GM23338 (cell line): ENCODE results near the gene WBP1. TPM values are rescaled to one million over a fixed set of nuclear protein-coding genes. Genes with fewer than 3 reads are reported as not detected.

Experiments
- ATAC-seq: fragments of 200-7000 bp; cut with Tn5 transposase; 3 replicates; pipeline ENCODE4 v1.9.1; 2020
- DNase-seq: peaks from one replicate; pipeline ENCODE4 v3.0.0-alpha.2; 2015; ENCODE audit warnings: low spot score
- H2AFZ ChIP-seq: fragments of 200-600 bp; sonication (generic); 2 replicates; pipeline ENCODE4 v1.8.0; 2016; ENCODE audit warnings: antibody characterized with exemption, mild to moderate bottlenecking, moderate library complexity
- H3F3A ChIP-seq: fragments of 200-600 bp; sonication (generic); replicated peaks from 2 replicates; pipeline ENCODE4 v1.8.0; 2017; ENCODE audit warnings: antibody characterized with exemption, mixed run types, low read depth
- H3K27ac ChIP-seq: fragments of 200-600 bp; sonication (generic); 2 replicates; pipeline ENCODE4 v1.6.1; 2016; ENCODE audit warnings: low read depth
- H3K27me3 ChIP-seq: fragments of 200-600 bp; sonication (generic); 2 replicates; pipeline ENCODE4 v1.8.0; 2016; ENCODE audit warnings: mild to moderate bottlenecking, mixed run types, moderate library complexity; ENCODE audit not compliant: insufficient read depth
- H3K36me3 ChIP-seq: fragments of 200-600 bp; sonication (generic); 2 replicates; pipeline ENCODE4 v1.8.0; 2016; ENCODE audit warnings: mild to moderate bottlenecking; ENCODE audit not compliant: insufficient read depth
- H3K4me1 ChIP-seq: fragments of 200-600 bp; sonication (generic); 2 replicates; pipeline ENCODE4 v1.8.0; 2016; ENCODE audit warnings: mild to moderate bottlenecking, moderate library complexity; ENCODE audit not compliant: insufficient read depth
- H3K4me2 ChIP-seq: fragments of 200-600 bp; sonication (generic); 2 replicates; pipeline ENCODE4 v1.7.1; 2017; ENCODE audit warnings: mixed run types
- H3K4me3 ChIP-seq: fragments of 200-600 bp; sonication (generic); 2 replicates; pipeline ENCODE4 v1.6.1; 2016; ENCODE audit warnings: mixed run types
- H3K79me2 ChIP-seq: fragments of 200-600 bp; sonication (generic); replicated peaks from 2 replicates; pipeline ENCODE4 v1.8.0; 2017; ENCODE audit warnings: mild to moderate bottlenecking; ENCODE audit not compliant: insufficient read depth
- H3K9me2 ChIP-seq: fragments of 200-600 bp; sonication (generic); 2 replicates; pipeline ENCODE4 v1.8.0; 2017; ENCODE audit not compliant: insufficient read depth
- H4K20me1 ChIP-seq: fragments of 200-600 bp; sonication (generic); replicated peaks from 2 replicates; pipeline ENCODE4 v1.8.0; 2017; ENCODE audit warnings: mild to moderate bottlenecking; ENCODE audit not compliant: insufficient read depth
- H3K27ac Mint-ChIP-seq: 2 replicates; pipeline ENCODE4 v1.8.0; 2020; ENCODE audit warnings: inconsistent platforms, mild to moderate bottlenecking, moderate library complexity, mixed read lengths
- H3K27me3 Mint-ChIP-seq: 3 replicates; pipeline ENCODE4 v1.8.0; 2022; ENCODE audit warnings: low read depth, mild to moderate bottlenecking, moderate library complexity, mixed read lengths, inconsistent platforms; ENCODE audit not compliant: insufficient read depth, poor library complexity
- H3K36me3 Mint-ChIP-seq: 3 replicates; pipeline ENCODE4 v1.8.0; 2021; ENCODE audit warnings: low read depth, mild to moderate bottlenecking, inconsistent platforms, moderate library complexity, mixed read lengths
- H3K4me1 Mint-ChIP-seq: 3 replicates; pipeline ENCODE4 v1.8.0; 2020; ENCODE audit warnings: mild to moderate bottlenecking, inconsistent platforms, mixed read lengths
- H3K4me3 Mint-ChIP-seq: 3 replicates; pipeline ENCODE4 v1.8.0; 2021; ENCODE audit warnings: moderate library complexity, mild to moderate bottlenecking, inconsistent platforms, mixed read lengths
- H3K9me3 Mint-ChIP-seq: 3 replicates; pipeline ENCODE4 v1.8.0; 2020; ENCODE audit warnings: moderate library complexity, mild to moderate bottlenecking, inconsistent platforms, mixed read lengths
- CREB1 ChIP-seq: fragments of 250-450 bp; sonication (Bioruptor Pico); IDR thresholded peaks from 2 replicates; pipeline ENCODE4 v1.5.0; 2020; ENCODE audit warnings: low read depth, mild to moderate bottlenecking, moderate library complexity
- ETS1 ChIP-seq: IDR thresholded peaks from 2 replicates; pipeline ENCODE4 v1.6.1; 2016; ENCODE audit warnings: antibody characterized with exemption
- EZH2 ChIP-seq: fragments of 200-600 bp; sonication (generic); IDR thresholded peaks from one replicate; pipeline ENCODE4 v1.8.0; 2017; ENCODE audit warnings: antibody characterized with exemption, mild to moderate bottlenecking, low read depth; ENCODE audit not compliant: unreplicated experiment
- EZH2phosphoT487 ChIP-seq: fragments of 200-600 bp; sonication (generic); IDR thresholded peaks from one replicate; pipeline ENCODE4 v1.8.1; 2018; ENCODE audit warnings: antibody characterized with exemption; ENCODE audit not compliant: unreplicated experiment
- JUNB ChIP-seq: IDR thresholded peaks from one replicate; pipeline ENCODE4 v1.6.1; 2016; ENCODE audit warnings: antibody characterized with exemption; ENCODE audit not compliant: unreplicated experiment
- POLR2AphosphoS5 ChIP-seq: IDR thresholded peaks from 2 replicates; pipeline ENCODE4 v1.6.1; 2016; ENCODE audit warnings: antibody characterized with exemption, low read depth
- REST ChIP-seq: IDR thresholded peaks from one replicate; pipeline ENCODE4 v1.6.1; 2018; ENCODE audit warnings: antibody characterized with exemption; ENCODE audit not compliant: unreplicated experiment
- STAT1 ChIP-seq: IDR thresholded peaks from one replicate; pipeline ENCODE4 v1.6.1; 2016; ENCODE audit warnings: antibody characterized with exemption; ENCODE audit not compliant: unreplicated experiment
- ZNF114 ChIP-seq: fragments of 250-450 bp; sonication (Bioruptor Pico); IDR thresholded peaks from 2 replicates; pipeline ENCODE4 v1.5.0; 2020; ENCODE audit warnings: mild to moderate bottlenecking, moderate library complexity
- ZNF462 ChIP-seq: fragments of 250-450 bp; sonication (Bioruptor Pico); IDR thresholded peaks from 2 replicates; pipeline ENCODE4 v1.5.0; 2020; ENCODE audit warnings: mild to moderate bottlenecking, moderate library complexity
- polyA plus RNA-seq: library from polyadenylated mRNA; unstranded; fragments of >200 nt; fragmentation: Nextera tagmentation; extraction: Ambion mirVana; gene quantifications from 2 replicates; pipeline ENCODE4 v1.2.1, GENCODE V29; 2016
- total RNA-seq: library from RNA; depleted of rRNA; stranded (reverse); fragments of >200 nt; shearing (Covaris generic); gene quantifications from 2 replicates; pipeline ENCODE4 v1.2.3, GENCODE V29; 2014

WBP1 gene
- total and polyA plus RNA-seq, 2 experiments from 2014 or later = 53.0 to 64.4 TPM

GRCh38 chr2:74486141-74486540 is 27.9 kb downstream of the WBP1 start:
- Histone ChIP-seq H3F3A (no peaks in the 10 kb centered on the region), H3K4me3 (no peak overlapping the region), H3K4me2 (no peak overlapping the region), H2AFZ (no peak overlapping the region), H3K36me3 (no peaks in the 10 kb centered on the region; the same call in 1 of the 2 replicates), H3K4me1 (peaks cover 5% of the 10 kb centered on the region; the same call in 1 of the 2 replicates), H3K79me2 (peaks cover 11% of the 10 kb centered on the region), H3K27me3 (no peaks in the 10 kb centered on the region), H3K27ac (no peak overlapping the region), H3K9me2 (no peaks in the 10 kb centered on the region), H4K20me1 (peaks cover 7% of the 10 kb centered on the region; the same call in 1 of the 2 replicates)
- Mint-ChIP-seq H3K36me3 (peaks cover 32% of the 10 kb centered on the region), H3K4me1 (peaks cover 3% of the 10 kb centered on the region), H3K9me3 (no peaks in the 10 kb centered on the region; the same call in 2 of the 3 replicates), H3K27ac (no peak overlapping the region), H3K4me3 (no peak overlapping the region; the same call in 2 of the 3 replicates), H3K27me3 (peaks cover 11% of the 10 kb centered on the region)
- ATAC-seq = no peak
- no peak for DNase-seq
- no peak for TF ChIP-seq EZH2phosphoT487
- no peak for TF ChIP-seq JUNB

- Mint-ChIP-seq H3K4me3 (no peak overlapping the region), H3K9me3 (no peaks in the 10 kb centered on the region; the same call in 2 of the 3 replicates), H3K4me1 (no peaks in the 10 kb centered on the region; the same call in 2 of the 3 replicates), H3K27ac (no peak overlapping the region), H3K36me3 (peaks cover 50% of the 10 kb centered on the region), H3K27me3 (peaks cover 6% of the 10 kb centered on the region)
- Histone ChIP-seq H3K36me3 (peaks cover 5% of the 10 kb centered on the region; the same call in 1 of the 2 replicates), H3K4me3 (no peak overlapping the region), H3F3A (no peaks in the 10 kb centered on the region), H3K27ac (no peak overlapping the region), H3K79me2 (peaks cover 5% of the 10 kb centered on the region), H3K9me2 (no peaks in the 10 kb centered on the region), H3K27me3 (no peaks in the 10 kb centered on the region), H3K4me1 (no peaks in the 10 kb centered on the region), H2AFZ (no peak overlapping the region), H4K20me1 (no peaks in the 10 kb centered on the region), H3K4me2 (no peak overlapping the region)
- DNase-seq (no peak), ATAC-seq (no peak)
- TF ChIP-seq CREB1 (CRISPR knock-in tag) (no peak), STAT1 (no peak), ETS1 (no peak), ZNF462 (no peak), POLR2AphosphoS5 (no peak), REST (no peak), JUNB (no peak), EZH2 (no peak), ZNF114 (CRISPR knock-in tag) (no peak)
These were observed 30.6 kb downstream of the WBP1 start for GRCh38 chr2:74488643-74489481.
